Trophoblast cell (in vitro differentiated cells and primary cell): ENCODE measurements around the gene STX3.

Experiments
- DNase-seq, 2 donors: peaks; one replicate each; pipeline ENCODE4 v3.0.0-alpha.2; 2016
- H2AFZ ChIP-seq: 2 replicates; pipeline ENCODE4 v1.6.1; 2013; ENCODE audit warnings: low read length, moderate library complexity, mild to moderate bottlenecking; ENCODE audit not compliant: insufficient read depth, poor library complexity
- H2AK5ac ChIP-seq: 2 replicates; pipeline ENCODE4 v1.6.1; 2013; ENCODE audit warnings: mild to moderate bottlenecking, low read length
- H2BK120ac ChIP-seq: 2 replicates; pipeline ENCODE4 v1.6.1; 2013; ENCODE audit warnings: low read length, mild to moderate bottlenecking, moderate library complexity; ENCODE audit not compliant: insufficient read depth, poor library complexity
- H2BK12ac ChIP-seq: 2 replicates; pipeline ENCODE4 v1.6.1; 2013; ENCODE audit warnings: mild to moderate bottlenecking, low read length, moderate library complexity
- H2BK5ac ChIP-seq: 2 replicates; pipeline ENCODE4 v1.6.1; 2013; ENCODE audit warnings: low read length, low read depth, moderate library complexity, mild to moderate bottlenecking; ENCODE audit not compliant: poor library complexity
- H3K14ac ChIP-seq: 2 replicates; pipeline ENCODE4 v1.6.1; 2013; ENCODE audit warnings: mild to moderate bottlenecking, low read length
- H3K18ac ChIP-seq: 2 replicates; pipeline ENCODE4 v1.6.1; 2013; ENCODE audit warnings: mild to moderate bottlenecking, low read length
- H3K23ac ChIP-seq: 2 replicates; pipeline ENCODE4 v1.6.1; 2013; ENCODE audit warnings: low read length
- H3K27ac ChIP-seq: 2 replicates; pipeline ENCODE4 v1.5.1; 2013; ENCODE audit warnings: low read depth, mild to moderate bottlenecking, inconsistent platforms, low read length, moderate library complexity
- H3K27me3 ChIP-seq: 2 replicates; pipeline ENCODE4 v1.6.1; 2013; ENCODE audit warnings: inconsistent platforms, mild to moderate bottlenecking, low read length, moderate library complexity; ENCODE audit not compliant: insufficient read depth
- H3K36me3 ChIP-seq, 2 experiments: 1 replicate in 1 of 2; 2 replicates in 1 of 2; pipeline ENCODE4 v1.6.1; 2013; ENCODE audit warnings: low read length in 2 of 2, mild to moderate bottlenecking in 2 of 2, moderate library complexity in 1 of 2; ENCODE audit not compliant: insufficient read depth in 2 of 2, control insufficient read depth in 1 of 2
- H3K4ac ChIP-seq: 2 replicates; pipeline ENCODE4 v1.6.1; 2013; ENCODE audit warnings: low read depth, mild to moderate bottlenecking, low read length, moderate library complexity
- H3K4me1 ChIP-seq, 2 experiments: 1 replicate in 1 of 2; 2 replicates in 1 of 2; pipeline ENCODE4 v1.6.1; 2013; ENCODE audit warnings: low read length in 2 of 2, mild to moderate bottlenecking in 2 of 2, moderate library complexity in 1 of 2; ENCODE audit not compliant: insufficient read depth in 2 of 2, control insufficient read depth in 1 of 2
- H3K4me2 ChIP-seq: 2 replicates; pipeline ENCODE4 v1.6.1; 2013; ENCODE audit warnings: inconsistent platforms, mild to moderate bottlenecking, low read length, moderate library complexity
- H3K4me3 ChIP-seq: 2 replicates; pipeline ENCODE4 v1.5.1; 2013; ENCODE audit warnings: mild to moderate bottlenecking, low read depth, low read length, inconsistent platforms
- H3K79me1 ChIP-seq: one replicate; pipeline ENCODE4 v1.6.1; 2013; ENCODE audit warnings: low read length
- H3K79me2 ChIP-seq: 2 replicates; pipeline ENCODE4 v1.6.1; 2013; ENCODE audit warnings: low read length, mild to moderate bottlenecking; ENCODE audit not compliant: control insufficient read depth, insufficient read depth, poor library complexity
- H3K9ac ChIP-seq: 2 replicates; pipeline ENCODE4 v1.6.1; 2013; ENCODE audit warnings: mild to moderate bottlenecking, low read length
- H3K9me3 ChIP-seq: 2 replicates; pipeline ENCODE4 v1.6.1; 2013; ENCODE audit warnings: low read depth, mild to moderate bottlenecking, control low read depth, inconsistent platforms, low read length; ENCODE audit not compliant: insufficient read depth
- H4K12ac ChIP-seq: 2 replicates; pipeline ENCODE4 v1.6.1; 2013; ENCODE audit warnings: low read depth, mild to moderate bottlenecking, low read length, moderate library complexity
- H4K8ac ChIP-seq: 2 replicates; pipeline ENCODE4 v1.6.1; 2013; ENCODE audit warnings: low read depth, mild to moderate bottlenecking, low read length, moderate library complexity
- H4K91ac ChIP-seq: one replicate; pipeline ENCODE4 v1.6.1; 2013; ENCODE audit warnings: low read depth, mild to moderate bottlenecking, low read length, moderate library complexity
- WGBS: extraction: QIAGEN DNeasy Blood & Tissue Kit; methylation state at CpG from one replicate; pipeline ENCODE4 v1.1.7; 2013; ENCODE audit warnings: missing lambda C conversion rate; ENCODE audit not compliant: insufficient read length, insufficient coverage; ENCODE audit errors: extremely low coverage; 5-methylcytosine and 5-hydroxymethylcytosine counted together

STX3 gene

DNA sequence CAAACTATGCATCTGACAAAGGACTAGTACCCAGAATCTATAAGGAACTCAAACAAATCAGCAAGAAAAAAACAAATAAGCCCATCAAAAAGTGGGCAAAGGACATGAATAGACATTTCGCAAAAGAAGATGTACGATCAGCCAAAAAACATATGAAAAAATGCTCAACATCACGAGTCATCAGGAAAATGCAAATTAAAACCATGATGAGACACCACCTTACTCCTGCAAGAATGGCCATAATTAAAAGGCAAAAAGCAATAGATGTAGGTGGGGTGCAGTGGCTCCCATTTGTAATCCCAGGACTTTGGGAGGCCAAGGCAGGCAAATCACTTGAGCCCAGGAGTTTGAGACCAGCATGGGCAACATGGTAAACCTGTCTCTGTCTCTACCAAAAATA, 31.1 kb upstream of the STX3 start:
- Histone ChIP-seq H3K27me3 (no peaks in the 10 kb centered on the region), H3K4me1 (no peaks in the 10 kb centered on the region), H3K4me2 (no peak overlapping the region), H4K12ac (no peak overlapping the region), H2BK12ac (no peak overlapping the region), H2BK5ac (no peak overlapping the region), H2AFZ (no peak overlapping the region), H3K9ac (no peak overlapping the region), H4K91ac (no peak overlapping the region), H3K36me3 (no peaks in the 10 kb centered on the region), H3K23ac (no peak overlapping the region), H3K4ac (no peak overlapping the region), H3K14ac (no peak overlapping the region), H3K79me1 (no peaks in the 10 kb centered on the region), H2AK5ac (no peak overlapping the region), H4K8ac (no peak overlapping the region), H2BK120ac (no peak overlapping the region), H3K79me2 (no peaks in the 10 kb centered on the region), H3K27ac (no peak overlapping the region), H3K9me3 (no peaks in the 10 kb centered on the region), H3K4me3 (no peak overlapping the region), H3K18ac (no peak overlapping the region)
- no peak for DNase-seq
- WGBS: no CpG with 5 or more reads among the region's 3 CpGs

- Histone ChIP-seq H2AK5ac (no peak overlapping the region), H3K14ac (no peak overlapping the region), H4K91ac (no peak overlapping the region), H3K27ac (no peak overlapping the region), H2AFZ (no peak overlapping the region), H3K4ac (no peak overlapping the region), H2BK12ac (no peak overlapping the region), H3K9me3 (no peaks in the 10 kb centered on the region), H3K4me2 (no peak overlapping the region), H3K27me3 (no peaks in the 10 kb centered on the region), H3K4me3 (no peak overlapping the region), H4K8ac (no peak overlapping the region), H3K9ac (no peak overlapping the region), H2BK5ac (no peak overlapping the region), H3K4me1 (no peaks in the 10 kb centered on the region), H3K23ac (no peak overlapping the region), H3K36me3 (peaks cover 0 to 1% of the 10 kb centered on the region in 2 experiments), H3K18ac (no peak overlapping the region), H3K79me2 (no peaks in the 10 kb centered on the region), H3K79me1 (no peaks in the 10 kb centered on the region), H4K12ac (no peak overlapping the region), H2BK120ac (no peak overlapping the region)
- no peak for DNase-seq
- no CpG with 5 or more reads among the region's 1 CpG for WGBS
Observed at GRCh38 chr11:59727426-59727825, 27.8 kb upstream of the STX3 start.

DNA sequence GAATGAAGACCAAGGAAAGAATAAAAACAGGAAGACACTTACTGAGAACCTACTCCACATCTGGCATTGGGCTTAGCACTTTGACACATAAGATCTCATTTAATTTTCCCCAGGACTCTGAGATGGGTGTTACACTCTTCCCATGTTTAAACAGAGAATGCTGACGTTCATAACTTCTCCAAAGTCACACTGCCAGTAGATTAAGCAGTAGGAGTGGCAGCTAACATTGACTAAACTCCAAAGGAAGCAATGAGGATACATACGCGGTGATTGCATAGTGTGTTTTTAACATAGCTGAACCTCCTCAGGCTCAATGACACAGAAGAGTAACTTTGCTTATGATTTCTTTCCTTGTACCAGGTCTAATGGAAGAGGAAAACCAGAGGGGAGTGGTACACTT, 27.0 kb upstream of the STX3 start:
- H3K79me1 ChIP-seq: no peaks in the 10 kb centered on the region
- H3K23ac ChIP-seq: no peak overlapping the region
- H3K36me3 ChIP-seq: peaks cover 0 to 1% of the 10 kb centered on the region in 2 experiments
- H3K79me2 ChIP-seq: no peaks in the 10 kb centered on the region
- H2BK120ac ChIP-seq: no peak overlapping the region
- H3K27me3 ChIP-seq: no peaks in the 10 kb centered on the region
- no CpG with 5 or more reads among the region's 3 CpGs for WGBS
- H4K8ac ChIP-seq: no peak overlapping the region
- H3K4me3 ChIP-seq: no peak overlapping the region
- H2AK5ac ChIP-seq: no peak overlapping the region
- no peak overlapping the region for H3K14ac ChIP-seq
- no peak overlapping the region for H2BK5ac ChIP-seq
- no peak overlapping the region for H4K91ac ChIP-seq
- no peaks in the 10 kb centered on the region for H3K9me3 ChIP-seq
- H3K9ac ChIP-seq: no peak overlapping the region
- H3K4ac ChIP-seq: no peak overlapping the region
- no peak overlapping the region for H3K27ac ChIP-seq
- DNase-seq: no peak
- no peaks in the 10 kb centered on the region for H3K4me1 ChIP-seq
- H4K12ac ChIP-seq: no peak overlapping the region
- H2AFZ ChIP-seq: no peak overlapping the region
- H2BK12ac ChIP-seq: no peak overlapping the region
- H3K4me2 ChIP-seq: no peak overlapping the region
- H3K18ac ChIP-seq: no peak overlapping the region

DNA sequence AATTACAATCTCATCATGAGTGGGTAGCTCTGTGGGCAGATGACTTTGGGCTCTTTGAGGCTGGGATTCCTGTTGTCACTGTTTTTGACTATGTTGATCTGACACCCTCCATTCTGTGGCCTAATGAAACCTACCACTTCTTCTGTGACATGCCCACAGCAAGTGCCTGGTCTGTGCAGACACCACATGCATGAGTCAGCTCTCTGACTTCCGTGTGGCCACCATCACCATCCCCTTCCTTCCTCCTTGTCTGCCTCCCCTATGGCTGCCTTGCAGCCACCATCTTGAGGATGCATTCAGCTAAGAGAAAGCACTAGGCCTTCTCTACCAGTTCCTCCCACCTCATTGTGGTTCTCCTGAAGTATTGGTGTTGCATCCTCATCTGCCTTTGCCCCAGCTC, 26.3 kb upstream of the STX3 start:
- Histone ChIP-seq H3K4me2 (no peak overlapping the region), H4K8ac (no peak overlapping the region), H3K79me1 (no peaks in the 10 kb centered on the region), H3K27me3 (no peaks in the 10 kb centered on the region), H3K14ac (no peak overlapping the region), H3K18ac (no peak overlapping the region), H4K91ac (no peak overlapping the region), H2AK5ac (no peak overlapping the region), H2BK5ac (no peak overlapping the region), H3K23ac (peak overlapping the region; percentile 66), H2BK120ac (no peak overlapping the region), H3K4me3 (no peak overlapping the region), H3K9me3 (no peaks in the 10 kb centered on the region), H4K12ac (no peak overlapping the region), H3K4ac (no peak overlapping the region), H3K79me2 (no peaks in the 10 kb centered on the region), H3K4me1 (no peaks in the 10 kb centered on the region), H3K27ac (no peak overlapping the region), H3K9ac (no peak overlapping the region), H2AFZ (no peak overlapping the region), H2BK12ac (no peak overlapping the region), H3K36me3 (peaks cover 0 to 1% of the 10 kb centered on the region in 2 experiments)
- DNase-seq: no peak
- WGBS: no CpG with 5 or more reads among the region's 1 CpG
